HepG2 (cell line): Measurements from ENCODE around the gene RAB17. TPM values are rescaled to one million over a fixed set of nuclear protein-coding genes. Genes with fewer than 3 reads are reported as not detected.

Source experiments
- ARHGAP35 ChIP-seq: sonication (generic); formaldehyde crosslinking; IDR thresholded peaks from 2 replicates; pipeline ENCODE4 v1.9.0; 2022; ENCODE audit warnings: mild to moderate bottlenecking, inconsistent platforms, moderate library complexity, missing genetic modification reagents, borderline replicate concordance
- E2F5 ChIP-seq: sonication (generic); formaldehyde crosslinking; conservative IDR thresholded peaks from 2 replicates; pipeline ENCODE4 v1.4.0; 2020; ENCODE audit warnings: missing genetic modification reagents
- ETV5 ChIP-seq: IDR thresholded peaks from 2 replicates; pipeline ENCODE4 v1.6.1; 2018; ENCODE audit warnings: missing biosample characterization, missing genetic modification reagents, inconsistent platforms, borderline replicate concordance
- HCFC1 ChIP-seq: fragments of 150-350 bp; IDR thresholded peaks from 2 replicates; pipeline ENCODE4 v1.6.1; 2014; ENCODE audit warnings: low read depth, low read length
- JUND ChIP-seq: sonication (generic); formaldehyde crosslinking; IDR thresholded peaks from 2 replicates; pipeline ENCODE4 v1.8.0; 2022; ENCODE audit warnings: mild to moderate bottlenecking, missing genetic modification reagents
- KMT2A ChIP-seq: sonication (generic); formaldehyde crosslinking; IDR thresholded peaks from 2 replicates; pipeline ENCODE4 v1.4.0; 2020; ENCODE audit warnings: missing genetic modification reagents
- REPIN1 ChIP-seq: sonication (generic); formaldehyde crosslinking; IDR thresholded peaks from 2 replicates; pipeline ENCODE4 v1.8.0; 2022; ENCODE audit warnings: missing genetic modification reagents, low read depth, mild to moderate bottlenecking, borderline replicate concordance
- SMARCC2 ChIP-seq: fragments of 450-650 bp; IDR thresholded peaks from 2 replicates; pipeline ENCODE4 v1.6.1; 2017; ENCODE audit warnings: antibody characterized with exemption, mild to moderate bottlenecking
- U2AF2 ChIP-seq: fragments of 200-400 bp; formaldehyde crosslinking; IDR thresholded peaks from 2 replicates; pipeline ENCODE4 v1.6.1; 2017; ENCODE audit warnings: low read depth, mild to moderate bottlenecking, low read length
- ZNF12 ChIP-seq: sonication (generic); formaldehyde crosslinking; IDR thresholded peaks from 2 replicates; pipeline ENCODE4 v1.5.0; 2020; ENCODE audit warnings: missing genetic modification reagents
- ZNF224 ChIP-seq: sonication (generic); formaldehyde crosslinking; IDR thresholded peaks from 2 replicates; pipeline ENCODE4 v1.5.0; 2020; ENCODE audit warnings: mild to moderate bottlenecking, missing genetic modification reagents
- ZNF232 ChIP-seq: sonication (generic); formaldehyde crosslinking; IDR thresholded peaks from 2 replicates; pipeline ENCODE4 v1.4.0; 2020; ENCODE audit warnings: missing genetic modification reagents, borderline replicate concordance
- ZNF263 ChIP-seq: sonication (generic); formaldehyde crosslinking; IDR thresholded peaks from 2 replicates; pipeline ENCODE4 v1.4.0; 2020; ENCODE audit warnings: missing genetic modification reagents
- ZNF883 ChIP-seq: sonication (generic); formaldehyde crosslinking; IDR thresholded peaks from 2 replicates; pipeline ENCODE4 v1.5.1; 2020; ENCODE audit warnings: mild to moderate bottlenecking, missing genetic modification reagents; ENCODE audit errors: not compliant biosample characterization
- ZSCAN5A ChIP-seq: sonication (generic); formaldehyde crosslinking; IDR thresholded peaks from 2 replicates; pipeline ENCODE4 v1.8.0; 2022; ENCODE audit warnings: mild to moderate bottlenecking, missing genetic modification reagents, borderline replicate concordance
- polyA plus RNA-seq, 8 experiments: library from polyadenylated mRNA; depleted of rRNA in 3 of 8; stranded (reverse) in 7 of 8; unstranded in 1 of 8; fragments of >200 nt; fragmentation: Illumina TruSeq in 4 of 8; extraction: Trizol in 4 of 8; gene quantifications; 2 replicates each; pipeline versions ENCODE4 v1.2.1 to v1.2.3, GENCODE V29; 2011 to 2016; ENCODE audit warnings: low read depth in 4 of 8, missing spikeins in 1 of 8, mixed read lengths in 1 of 8; ENCODE audit not compliant: insufficient read depth in 1 of 8
- total RNA-seq, 5 experiments: library from RNA; depleted of rRNA; stranded (reverse); fragments of >200 nt; fragmentation: Illumina TruSeq; extraction: Trizol; gene quantifications; 2 replicates each; pipeline ENCODE4 v1.2.3, GENCODE V29; 2016; ENCODE audit warnings: low read depth in 1 of 5
- TF ChIP-seq, protein P1 (sequence below): sonication (generic); formaldehyde crosslinking; IDR thresholded peaks from 2 replicates; pipeline ENCODE4 v1.4.0; 2020; ENCODE audit warnings: missing genetic modification reagents, mild to moderate bottlenecking, borderline replicate concordance

The RAB17 gene
- total and polyA plus RNA-seq, 2 of the 13 experiments (the other 11 are each of a cell fraction or from before 2014, with no cell fraction given) = 68.0 to 124 TPM

- TF ChIP-seq REPIN1 (CRISPR knock-in tag) (no peak), U2AF2 (no peak), SMARCC2 (no peak), ARHGAP35 (CRISPR knock-in tag) (0 out of 2 replicates have a peak, but pooled peaks have one; percentile 28), E2F5 (no peak), ZNF12 (CRISPR knock-in tag) (no peak), ZNF224 (CRISPR knock-in tag) (no peak), JUND (CRISPR knock-in tag) (no peak), ZSCAN5A (CRISPR knock-in tag) (no peak), ETV5 (CRISPR knock-in tag) (no peak), ZNF232 (no peak), HCFC1 (no peak), ZNF883 (CRISPR knock-in tag) (no peak), KMT2A (CRISPR knock-in tag) (no peak), ZNF263 (CRISPR knock-in tag) (peak; percentile 89)
- TF ChIP-seq, protein P1, sequence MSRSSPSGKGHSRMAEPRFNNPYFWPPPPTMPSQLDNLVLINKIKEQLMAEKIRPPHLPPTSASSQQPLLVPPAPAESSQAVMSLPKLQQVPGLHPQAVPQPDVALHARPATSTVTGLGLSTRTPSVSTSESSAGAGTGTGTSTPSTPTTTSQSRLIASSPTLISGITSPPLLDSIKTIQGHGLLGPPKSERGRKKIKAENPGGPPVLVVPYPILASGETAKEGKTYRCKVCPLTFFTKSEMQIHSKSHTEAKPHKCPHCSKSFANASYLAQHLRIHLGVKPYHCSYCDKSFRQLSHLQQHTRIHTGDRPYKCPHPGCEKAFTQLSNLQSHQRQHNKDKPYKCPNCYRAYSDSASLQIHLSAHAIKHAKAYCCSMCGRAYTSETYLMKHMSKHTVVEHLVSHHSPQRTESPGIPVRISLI (CRISPR knock-in tag) = no peak
Observed at GRCh38 chr2:237540823-237541222, 49.7 kb downstream of the RAB17 start (continued).
